Stimulated activated CD8-positive, alpha-beta memory T cell treated with anti-CD3 and anti-CD28 coated beads, Interleukin-7, amount 100 ng/mL, for 24 hours (primary cell): Measurements from ENCODE around the gene GOLGA8T.
"Not testable (repeated sequence)": the region's sequence is repeated elsewhere in the genome, so short reads cannot be mapped to it uniquely, and the experiment has no call there.

ENCODE experiments used
- DNase-seq: peaks from one replicate; pipeline ENCODE4 v3.0.0-alpha.2; 2020; ENCODE audit warnings: low read depth

The GOLGA8T gene

GRCh38 chr15:30134751-30135150 lies at the start of gene GOLGA8T:
TSS of gene GOLGA8T (plus strand) at chr15:30135051. CDS start at chr15:30135149, 98 bp downstream.
- DNase-seq: not testable (repeated sequence)

DNA sequence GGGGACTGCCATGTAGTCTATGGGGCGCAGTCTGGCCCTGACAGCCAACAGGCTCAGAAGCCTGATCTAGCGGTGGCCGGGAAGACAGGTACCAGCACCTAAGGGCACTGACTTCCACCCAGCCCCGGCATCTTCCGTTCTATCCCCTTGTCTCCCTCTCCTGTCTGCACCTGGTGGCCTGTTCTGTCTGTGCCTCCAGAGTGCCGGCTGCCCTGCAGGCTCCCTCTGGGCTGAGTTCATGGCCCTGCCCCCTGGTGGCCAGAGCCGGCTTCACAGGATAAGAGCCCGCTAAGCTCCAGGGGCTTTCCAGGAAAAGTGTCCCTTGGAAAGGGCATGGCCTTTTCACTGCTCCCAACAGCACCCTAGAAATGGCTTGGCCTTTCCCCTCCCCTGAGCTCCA lies 37.0 kb upstream of the GOLGA8T start:
- DNase-seq: not testable (repeated sequence)

DNA sequence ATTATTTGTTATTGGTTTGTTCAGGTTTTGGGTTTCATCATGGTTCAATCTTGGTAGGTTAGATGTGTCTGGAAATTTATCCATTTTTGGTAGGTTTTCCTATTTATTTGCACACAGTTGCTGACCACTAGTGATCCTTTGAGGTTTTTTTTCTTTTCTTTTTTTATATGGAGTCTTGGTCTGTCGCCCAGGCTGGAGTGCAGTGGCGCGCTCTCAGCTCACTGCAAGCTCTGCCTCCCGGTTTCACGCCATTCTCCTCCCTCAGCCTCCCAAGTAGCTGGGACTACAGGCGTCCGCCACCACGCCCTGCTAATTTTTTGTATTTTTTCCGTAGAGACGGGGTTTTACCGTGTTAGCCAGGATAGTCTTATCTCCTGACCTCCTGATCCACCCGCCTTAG lies 32.0 kb upstream of the GOLGA8T start:
- DNase-seq: not testable (repeated sequence)

- DNase-seq: not testable (repeated sequence)
These were observed 30.8 kb upstream of the GOLGA8T start for GRCh38 chr15:30103941-30104507.

- not testable (repeated sequence) for DNase-seq
These were observed 24.3 kb upstream of the GOLGA8T start for GRCh38 chr15:30110591-30110990.

- not testable (repeated sequence) for DNase-seq
These were observed 4.8 kb upstream of the GOLGA8T start for GRCh38 chr15:30130066-30130465.

GRCh38 chr15:30143246-30143645 lies 8.4 kb downstream of the GOLGA8T start:
- DNase-seq: not testable (repeated sequence)

GRCh38 chr15:30149891-30150290 lies 15.0 kb downstream of the GOLGA8T start:
- not testable (repeated sequence) for DNase-seq

GRCh38 chr15:30162479-30163357 lies 27.9 kb downstream of the GOLGA8T start:
- DNase-seq: not testable (repeated sequence)

DNA sequence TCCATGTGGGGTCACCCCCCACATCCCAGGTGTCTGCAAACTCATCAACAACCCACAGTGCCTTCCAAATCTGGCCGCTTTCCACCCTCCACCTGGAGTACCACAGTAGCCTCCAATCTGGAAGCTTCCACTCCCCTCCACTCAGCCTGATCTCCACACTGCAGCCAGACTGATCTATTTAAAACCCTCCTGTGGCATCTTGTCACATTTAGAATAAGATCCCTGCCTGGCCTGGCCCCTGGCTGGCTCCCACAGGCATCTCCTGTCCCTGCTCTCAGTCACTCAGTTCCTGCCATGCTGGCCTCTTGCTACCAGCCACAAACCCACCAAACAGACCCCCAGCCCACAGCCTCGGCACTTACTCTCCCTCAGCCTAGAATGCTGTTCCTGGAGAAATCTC lies 28.9 kb downstream of the GOLGA8T start:
- DNase-seq: not testable (repeated sequence)

DNA sequence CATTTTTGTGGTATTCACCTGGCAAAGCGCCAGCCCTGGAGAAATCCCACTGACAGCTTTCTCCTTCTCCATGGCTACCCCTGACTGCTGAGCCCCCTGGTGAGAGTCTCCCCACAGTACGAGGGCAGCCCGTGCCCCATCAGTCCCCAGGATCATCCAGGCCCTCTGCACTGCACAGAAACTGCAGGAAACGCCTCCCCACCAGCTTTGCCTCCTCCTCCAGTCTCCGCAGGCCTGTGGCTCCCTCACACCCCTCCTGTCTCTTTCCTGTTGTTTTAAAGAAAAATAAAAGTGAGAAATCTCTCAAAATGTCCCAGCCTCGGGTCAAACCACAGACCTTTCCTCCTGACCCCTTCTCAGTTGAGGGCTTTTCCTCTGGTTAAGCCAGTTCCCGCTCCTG lies 29.4 kb downstream of the GOLGA8T start:
- not testable (repeated sequence) for DNase-seq

- not testable (repeated sequence) for DNase-seq
These were observed 32.6 kb downstream of the GOLGA8T start for GRCh38 chr15:30167403-30167802.

DNA sequence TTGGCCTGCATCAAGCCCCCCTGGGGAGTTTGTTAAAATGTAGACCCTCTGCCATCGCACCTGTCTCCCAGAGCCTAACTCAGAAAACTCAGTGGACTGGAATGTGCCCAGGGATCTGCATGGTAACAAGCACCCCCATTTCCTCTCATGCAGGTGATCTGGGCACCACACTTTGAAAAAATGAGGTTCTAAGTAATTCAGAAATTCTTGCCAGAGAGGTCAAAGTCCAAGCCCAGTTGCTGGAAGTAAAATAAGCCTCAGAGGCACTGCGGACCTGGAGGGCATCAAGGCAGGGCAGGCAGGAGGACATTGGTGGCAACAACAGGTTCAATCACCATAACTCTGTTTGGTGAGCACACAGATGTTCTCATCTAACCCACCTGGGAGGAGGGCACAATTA lies 33.0 kb downstream of the GOLGA8T start:
- DNase-seq: not testable (repeated sequence)

- DNase-seq: not testable (repeated sequence)
These were observed 36.6 kb downstream of the GOLGA8T start for GRCh38 chr15:30171452-30171851.

GRCh38 chr15:30173041-30173608 lies 38.3 kb downstream of the GOLGA8T start:
- peak; percentile 28 for DNase-seq

DNA sequence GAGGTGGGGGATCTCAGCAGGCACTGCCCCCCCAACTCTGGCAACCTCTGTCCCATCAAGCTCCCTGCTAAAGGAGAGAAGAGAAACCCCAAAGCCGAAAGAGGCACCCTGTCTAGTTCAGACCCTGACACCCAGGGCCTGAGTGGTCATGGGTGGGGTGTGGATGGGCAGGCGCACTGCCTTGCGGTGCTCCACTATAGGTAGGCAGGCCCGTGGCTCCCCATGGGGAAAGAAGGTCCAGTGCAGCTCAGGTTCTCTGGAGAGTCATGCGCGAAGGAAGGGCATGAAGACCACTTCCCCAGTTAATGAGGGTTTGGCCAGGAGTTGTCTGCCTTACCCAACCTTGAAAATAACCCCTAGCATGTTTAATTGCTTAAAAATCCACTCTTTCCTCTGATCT lies 40.4 kb downstream of the GOLGA8T start:
- not testable (repeated sequence) for DNase-seq

DNA sequence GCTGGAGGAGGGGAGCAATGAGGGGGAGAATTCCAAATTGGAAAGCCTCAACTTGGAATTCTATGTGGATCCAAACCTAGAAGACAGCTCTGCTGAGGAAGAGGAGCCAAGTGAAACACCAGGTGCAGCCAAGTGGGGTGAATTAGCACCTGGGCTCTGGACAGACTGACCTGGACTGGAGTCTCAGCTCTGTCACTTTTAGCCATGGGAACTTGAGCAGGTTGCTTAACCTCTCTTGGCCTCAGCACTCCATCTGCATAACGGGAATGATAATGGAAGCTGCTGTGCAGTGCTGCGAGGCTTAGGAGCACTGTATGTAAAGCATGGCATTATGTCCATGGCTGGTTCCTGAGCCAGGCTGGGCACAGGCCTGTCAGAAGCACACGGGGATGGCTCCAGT lies 41.8 kb downstream of the GOLGA8T start:
- DNase-seq: not testable (repeated sequence)

GRCh38 chr15:30179814-30180213 lies 45.0 kb downstream of the GOLGA8T start:
- not testable (repeated sequence) for DNase-seq

DNA sequence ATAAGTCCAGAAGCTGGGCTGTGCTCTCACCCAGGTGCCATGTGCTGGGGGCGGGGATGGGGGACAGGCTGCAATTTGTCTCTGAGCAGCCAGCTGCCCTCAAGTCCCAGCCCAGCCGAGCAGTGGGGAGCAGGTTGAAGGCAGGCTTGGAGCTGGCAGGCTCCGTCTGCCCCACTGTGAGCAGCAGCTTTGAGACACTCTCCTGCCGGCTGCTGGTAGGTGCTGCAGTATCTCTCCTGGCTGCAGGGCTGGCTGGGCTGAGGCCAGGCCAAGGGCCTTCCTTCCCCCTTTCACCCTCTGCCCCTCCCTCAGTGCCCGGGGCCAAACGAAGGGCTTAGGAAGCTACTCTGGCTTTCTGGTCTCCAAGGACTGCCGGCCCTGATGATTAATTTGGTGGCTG lies 50.6 kb downstream of the GOLGA8T start:
- not testable (repeated sequence) for DNase-seq

- DNase-seq: not testable (repeated sequence)
These were observed 52.6 kb downstream of the GOLGA8T start for GRCh38 chr15:30187429-30187828.

DNA sequence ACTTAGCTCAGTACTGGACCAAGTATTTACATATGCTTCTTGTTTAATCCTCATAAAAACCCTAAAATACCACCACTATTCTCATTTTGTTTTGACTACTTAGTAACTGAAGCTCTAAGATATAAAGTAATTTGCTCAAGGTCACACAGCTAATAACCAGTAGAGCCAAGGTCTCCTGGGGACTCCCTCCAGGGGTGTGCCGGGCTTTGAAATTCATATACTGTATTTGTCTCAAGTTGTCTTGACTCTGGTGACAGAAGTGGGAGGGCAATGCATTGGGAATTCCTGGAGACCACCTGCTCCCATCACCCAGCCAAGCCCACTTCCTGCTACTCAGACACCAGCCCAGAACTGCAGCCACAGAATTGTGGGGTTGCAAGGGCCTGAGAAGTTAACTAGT lies 54.9 kb downstream of the GOLGA8T start:
- not testable (repeated sequence) for DNase-seq

DNA sequence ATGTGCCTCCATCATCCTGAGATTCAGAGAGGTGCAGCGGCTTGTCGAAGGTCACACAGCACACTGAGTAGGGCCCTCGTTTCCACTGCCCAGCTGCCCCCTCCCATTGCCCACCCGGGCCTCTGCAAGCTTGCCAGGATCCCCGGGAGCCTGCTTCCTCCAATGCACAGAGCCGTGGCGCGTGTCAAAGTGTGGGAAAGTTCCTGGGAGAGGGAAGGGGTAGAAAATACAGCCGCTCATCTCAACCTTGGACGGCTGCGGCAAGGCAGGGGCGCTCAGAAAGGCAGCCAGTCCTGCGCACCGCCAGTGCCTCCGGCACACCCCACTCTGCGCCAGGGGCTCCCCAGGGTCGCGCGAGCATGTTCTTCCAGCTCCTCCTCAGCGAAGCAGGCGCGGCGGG lies 56.3 kb downstream of the GOLGA8T start:
- not testable (repeated sequence) for DNase-seq

DNA sequence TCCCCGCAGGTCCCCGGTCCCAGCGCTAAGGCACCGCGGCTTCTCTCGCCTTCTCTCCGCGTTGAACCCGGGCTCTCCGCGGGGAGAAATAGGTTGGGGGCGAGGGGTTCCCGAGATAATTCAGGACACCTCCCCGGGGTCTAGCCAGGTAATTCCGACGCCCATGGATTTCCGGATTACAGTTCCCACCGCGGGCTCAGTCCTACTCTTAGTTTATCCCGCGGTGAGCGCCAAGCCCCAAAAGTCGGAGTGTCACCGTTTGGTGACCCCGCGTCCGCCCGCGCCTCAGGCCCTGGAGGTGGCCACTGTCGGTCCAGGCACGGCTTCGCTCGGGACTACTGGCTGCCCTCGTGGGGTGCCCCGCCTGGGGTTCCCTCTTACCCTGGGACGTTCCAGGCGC lies 56.8 kb downstream of the GOLGA8T start:
- DNase-seq: not testable (repeated sequence)
